ENCODE data around the gene TMEM151B.

- TF ChIP-seq CTCF (conservative IDR thresholded peaks at IDR 0.05; ENCODE audit: low read length): no peak
- no peak for TF ChIP-seq EZH2phosphoT487 (IDR thresholded peaks at IDR 0.05; ENCODE audit: borderline replicate concordance)
These were observed 5.1 kb downstream of the TMEM151B start for GRCh38 chr6:44275271-44275748.

All from Loucy (cell line).